Mesenchymal stem cell (in vitro differentiated cells and primary cell): ENCODE measurements around the gene CD47.

ENCODE experiments used
- DNase-seq: peaks from one replicate; pipeline ENCODE4 v3.0.0-alpha.2; 2013
- H2AFZ ChIP-seq: one replicate; pipeline ENCODE4 v1.6.1; 2013; ENCODE audit warnings: low read depth, mild to moderate bottlenecking, control low read depth, inconsistent platforms, low read length, moderate library complexity
- H2AK5ac ChIP-seq: 2 replicates; pipeline ENCODE4 v1.6.1; 2013; ENCODE audit warnings: low read length, moderate library complexity, mild to moderate bottlenecking, inconsistent platforms; ENCODE audit not compliant: severe bottlenecking
- H2BK120ac ChIP-seq: one replicate; pipeline ENCODE4 v1.6.1; 2013; ENCODE audit warnings: low read depth, mild to moderate bottlenecking, inconsistent platforms, low read length, moderate library complexity
- H2BK12ac ChIP-seq, 2 experiments: one replicate each; pipeline ENCODE4 v1.6.1; 2013; ENCODE audit warnings: inconsistent platforms in 2 of 2, low read length in 2 of 2, mild to moderate bottlenecking in 2 of 2, moderate library complexity in 2 of 2, control low read depth in 1 of 2
- H2BK15ac ChIP-seq: one replicate; pipeline ENCODE4 v1.6.1; 2013; ENCODE audit warnings: mild to moderate bottlenecking, low read depth, inconsistent platforms; ENCODE audit not compliant: poor library complexity, severe bottlenecking
- H2BK5ac ChIP-seq: 2 replicates; pipeline ENCODE4 v1.6.1; 2013; ENCODE audit warnings: low read depth, mild to moderate bottlenecking, low read length, control low read depth, inconsistent platforms; ENCODE audit not compliant: poor library complexity, severe bottlenecking
- H3K14ac ChIP-seq, 2 experiments: one replicate each; pipeline ENCODE4 v1.6.1; 2013; ENCODE audit warnings: inconsistent platforms in 2 of 2, low read length in 2 of 2, control low read depth in 1 of 2, mild to moderate bottlenecking in 1 of 2, moderate library complexity in 1 of 2
- H3K18ac ChIP-seq, 2 experiments: one replicate each; pipeline ENCODE4 v1.6.1; 2013; ENCODE audit warnings: inconsistent platforms in 2 of 2, low read length in 2 of 2, control low read depth in 1 of 2, low read depth in 1 of 2, mild to moderate bottlenecking in 1 of 2
- H3K23ac ChIP-seq, 2 experiments: one replicate each; pipeline ENCODE4 v1.6.1; 2013; ENCODE audit warnings: inconsistent platforms in 2 of 2, low read length in 2 of 2, mild to moderate bottlenecking in 2 of 2, moderate library complexity in 2 of 2, control low read depth in 1 of 2
- H3K27ac ChIP-seq: 2 replicates; pipeline ENCODE4 v1.5.1; 2013; ENCODE audit warnings: mild to moderate bottlenecking, moderate library complexity, low read length, control low read depth, inconsistent platforms; ENCODE audit not compliant: poor library complexity, severe bottlenecking
- H3K27me3 ChIP-seq, 2 experiments: 2 replicates each; pipeline versions ENCODE4 v1.6.1 to v1.7.0; 2013; ENCODE audit warnings: low read length in 2 of 2, mild to moderate bottlenecking in 2 of 2, moderate library complexity in 2 of 2, control low read depth in 1 of 2, inconsistent platforms in 1 of 2; ENCODE audit not compliant: control insufficient read depth in 1 of 2, insufficient read depth in 1 of 2
- H3K36me3 ChIP-seq, 2 experiments: 2 replicates each; pipeline versions ENCODE4 v1.6.1 to v1.7.0; 2013; ENCODE audit warnings: low read length in 2 of 2, control low read depth in 1 of 2, inconsistent platforms in 1 of 2, low read depth in 1 of 2, mild to moderate bottlenecking in 1 of 2; ENCODE audit not compliant: insufficient read depth in 2 of 2, control insufficient read depth in 1 of 2
- H3K4ac ChIP-seq, 2 experiments: one replicate each; pipeline ENCODE4 v1.6.1; 2013; ENCODE audit warnings: inconsistent platforms in 2 of 2, low read length in 2 of 2, mild to moderate bottlenecking in 2 of 2, moderate library complexity in 2 of 2, control low read depth in 1 of 2, low read depth in 1 of 2
- H3K4me1 ChIP-seq: 2 replicates; pipeline ENCODE4 v1.6.1; 2013; ENCODE audit warnings: low read depth, low read length, control low read depth; ENCODE audit not compliant: control insufficient read depth, insufficient read depth
- H3K4me2 ChIP-seq: 2 replicates; pipeline ENCODE4 v1.6.1; 2013; ENCODE audit warnings: low read length, mild to moderate bottlenecking, inconsistent platforms; ENCODE audit not compliant: poor library complexity, severe bottlenecking
- H3K4me3 ChIP-seq, 2 experiments: 2 replicates each; pipeline versions ENCODE4 v1.5.1 to v1.7.0; 2013; ENCODE audit warnings: low read length in 2 of 2, mild to moderate bottlenecking in 2 of 2, control low read depth in 1 of 2, low read depth in 1 of 2; ENCODE audit not compliant: insufficient read depth in 1 of 2
- H3K79me1 ChIP-seq: replicated peaks from 2 replicates; pipeline ENCODE4 v1.6.1; 2013; ENCODE audit warnings: mild to moderate bottlenecking, control low read depth, low read length, inconsistent platforms; ENCODE audit not compliant: poor library complexity, severe bottlenecking
- H3K9ac ChIP-seq: 2 replicates; pipeline ENCODE4 v1.7.0; 2013; ENCODE audit warnings: mild to moderate bottlenecking, low read length, moderate library complexity
- H3K9me3 ChIP-seq: 2 replicates; pipeline ENCODE4 v1.7.0; 2013; ENCODE audit warnings: mild to moderate bottlenecking, low read length; ENCODE audit not compliant: control insufficient read depth
- H4K8ac ChIP-seq: one replicate; pipeline ENCODE4 v1.6.1; 2013; ENCODE audit warnings: inconsistent platforms, mild to moderate bottlenecking, low read length, moderate library complexity
- H4K91ac ChIP-seq: one replicate; pipeline ENCODE4 v1.6.1; 2013; ENCODE audit warnings: mild to moderate bottlenecking, low read length, inconsistent platforms
- WGBS: methylation state at CpG from one replicate; pipeline ENCODE4 v1.1.7; 2013; ENCODE audit warnings: mixed read lengths; 5-methylcytosine and 5-hydroxymethylcytosine counted together

Gene CD47

DNA sequence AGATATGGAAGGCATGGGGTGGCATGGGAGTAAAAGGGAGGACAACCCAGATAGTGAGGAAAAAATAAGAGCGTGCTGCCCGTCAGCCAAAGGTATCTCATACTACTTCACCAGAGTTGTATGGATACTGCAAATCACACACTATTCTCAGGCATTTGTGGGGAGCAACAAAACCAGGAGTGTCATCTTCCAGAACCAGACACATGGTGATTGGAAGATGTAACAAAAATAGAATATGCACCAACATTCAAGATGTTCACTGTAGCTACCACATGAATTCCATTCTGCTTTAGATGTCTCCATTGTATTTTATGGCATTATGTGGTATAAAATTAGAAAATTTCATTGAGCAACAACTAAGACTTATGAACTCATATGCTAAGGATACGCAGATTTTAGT is 34.9 kb downstream of the CD47 start:
- DNase-seq = no peak
- H3K9ac ChIP-seq = no peak overlapping the region

DNA sequence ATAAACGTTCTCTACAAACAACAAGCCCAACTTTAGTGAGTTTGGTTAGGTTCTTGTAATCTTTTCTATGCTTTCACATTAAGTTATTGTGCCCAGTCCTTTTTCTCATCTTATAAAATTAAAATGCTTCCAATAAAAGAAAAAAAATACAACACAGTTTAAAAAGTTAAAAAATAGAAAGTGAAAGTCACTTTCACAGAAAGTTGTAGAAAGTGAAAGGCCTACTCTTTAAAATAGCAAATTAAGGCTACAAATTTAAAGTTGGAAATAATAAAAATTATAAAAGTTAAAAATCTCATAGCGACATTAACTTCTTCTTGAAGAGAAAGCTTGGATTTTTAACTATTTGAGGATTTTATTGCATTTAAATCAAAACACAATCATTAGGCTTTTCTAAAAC is 35.9 kb downstream of the CD47 start:
- Histone ChIP-seq H3K27me3 (no peaks in the 10 kb centered on the region), H2AK5ac (no peak overlapping the region), H3K9ac (no peak overlapping the region), H4K91ac (no peak overlapping the region), H2AFZ (no peak overlapping the region), H3K9me3 (no peaks in the 10 kb centered on the region), H3K14ac (no peak overlapping the region), H3K4me1 (no peaks in the 10 kb centered on the region), H3K18ac (no peak overlapping the region), H2BK120ac (no peak overlapping the region), H3K4me3 (no peak overlapping the region), H2BK5ac (no peak overlapping the region), H3K23ac (no peak overlapping the region), H3K36me3 (peaks cover 4 to 97% of the 10 kb centered on the region in 2 experiments), H4K8ac (no peak overlapping the region), H2BK12ac (no peak overlapping the region), H3K4me2 (no peak overlapping the region), H3K4ac (no peak overlapping the region), H2BK15ac (no peak overlapping the region), H3K27ac (no peak overlapping the region), H3K79me1 (peaks cover 3% of the 10 kb centered on the region)
- DNase-seq = no peak
- WGBS = no CpG with 5 or more reads among the region's 2 CpGs

More for the DNA sequence above, 34.9 kb downstream of the CD47 start:
- no peak overlapping the region for H3K4ac ChIP-seq
- H3K4me1 ChIP-seq = no peaks in the 10 kb centered on the region
- no peak overlapping the region for H2AFZ ChIP-seq
- H3K18ac ChIP-seq = no peak overlapping the region
- no peaks in the 10 kb centered on the region for H3K27me3 ChIP-seq
- H3K27ac ChIP-seq = no peak overlapping the region
- H4K91ac ChIP-seq = no peak overlapping the region
- peaks cover 4 to 98% of the 10 kb centered on the region in 2 experiments for H3K36me3 ChIP-seq
- no peak overlapping the region for H2BK12ac ChIP-seq
- H3K4me2 ChIP-seq = no peak overlapping the region
- H3K4me3 ChIP-seq = no peak overlapping the region
- 100% methylated on average over 1 of the region's 3 CpGs for WGBS
- H3K23ac ChIP-seq = no peak overlapping the region
- no peak overlapping the region for H2BK120ac ChIP-seq
- no peak overlapping the region for H4K8ac ChIP-seq
- peaks cover 3% of the 10 kb centered on the region for H3K79me1 ChIP-seq
- H3K14ac ChIP-seq = no peak overlapping the region
- H2BK15ac ChIP-seq = no peak overlapping the region
- H2AK5ac ChIP-seq = no peak overlapping the region
- H3K9me3 ChIP-seq = no peaks in the 10 kb centered on the region
- no peak overlapping the region for H2BK5ac ChIP-seq

DNA sequence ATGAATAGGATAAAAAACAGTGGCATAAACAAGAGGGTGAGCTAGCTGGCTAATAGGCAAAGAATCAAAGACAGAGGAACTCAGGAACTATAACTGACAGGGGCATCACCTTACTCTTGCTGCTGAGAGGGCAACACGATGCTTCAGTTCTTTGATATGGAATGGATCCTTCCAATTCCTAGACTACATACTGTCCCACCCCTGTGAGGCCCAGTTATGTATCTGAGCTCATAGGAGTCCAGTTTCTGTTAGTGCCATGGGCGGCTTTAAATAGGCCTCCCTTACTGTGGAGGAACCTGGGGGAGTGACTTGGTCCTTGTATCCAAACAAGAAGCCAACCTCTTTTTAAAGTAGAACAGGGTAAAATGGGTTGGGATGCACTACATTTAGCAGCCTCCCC is 37.3 kb downstream of the CD47 start:
- Histone ChIP-seq H3K27me3 (no peaks in the 10 kb centered on the region), H3K4me2 (no peak overlapping the region), H2BK120ac (no peak overlapping the region), H4K91ac (no peak overlapping the region), H3K4me3 (no peak overlapping the region), H3K36me3 (peaks cover 4 to 97% of the 10 kb centered on the region in 2 experiments), H3K18ac (peak overlapping the region in 1 of 2 experiments; percentile 21), H3K4ac (no peak overlapping the region), H2BK15ac (no peak overlapping the region), H2AK5ac (no peak overlapping the region), H2BK5ac (no peak overlapping the region), H4K8ac (no peak overlapping the region), H3K9ac (no peak overlapping the region), H3K23ac (no peak overlapping the region), H3K79me1 (peaks cover 3% of the 10 kb centered on the region), H2BK12ac (no peak overlapping the region), H3K27ac (no peak overlapping the region), H3K14ac (no peak overlapping the region), H2AFZ (no peak overlapping the region), H3K4me1 (no peaks in the 10 kb centered on the region), H3K9me3 (no peaks in the 10 kb centered on the region)
- 100% methylated on average over 1 of the region's 2 CpGs for WGBS
- DNase-seq = no peak

DNA sequence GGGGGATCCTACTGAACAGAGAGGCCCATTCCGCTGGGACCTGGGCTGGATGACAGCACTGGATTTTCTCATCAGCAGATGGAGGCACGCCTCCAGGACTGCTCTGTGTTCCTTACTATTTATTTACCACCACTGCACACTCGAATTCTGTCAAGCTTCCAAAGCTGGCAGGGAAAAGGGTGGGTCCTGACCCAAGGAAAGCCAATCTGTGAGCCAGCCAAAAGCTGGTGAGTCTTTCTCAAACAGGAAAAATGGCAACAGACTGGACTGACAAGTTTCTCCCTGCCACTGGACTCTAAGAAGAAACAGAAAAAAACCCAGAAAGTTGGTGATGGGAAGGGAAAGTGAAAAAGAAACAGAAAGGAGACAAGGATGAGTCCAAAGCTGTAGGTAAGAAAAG is 37.8 kb downstream of the CD47 start:
- no peak overlapping the region for H3K4ac ChIP-seq
- no peak overlapping the region for H3K27ac ChIP-seq
- H2BK5ac ChIP-seq = no peak overlapping the region
- no peak overlapping the region for H3K4me2 ChIP-seq
- no peak overlapping the region for H2AFZ ChIP-seq
- H2BK12ac ChIP-seq = no peak overlapping the region
- H3K4me3 ChIP-seq = no peak overlapping the region
- no peaks in the 10 kb centered on the region for H3K27me3 ChIP-seq
- DNase-seq = no peak
- H3K18ac ChIP-seq = no peak overlapping the region
- H2AK5ac ChIP-seq = no peak overlapping the region
- no peaks in the 10 kb centered on the region for H3K4me1 ChIP-seq
- H3K9ac ChIP-seq = no peak overlapping the region
- peaks cover 3% of the 10 kb centered on the region for H3K79me1 ChIP-seq
- no peaks in the 10 kb centered on the region for H3K9me3 ChIP-seq
- H3K14ac ChIP-seq = no peak overlapping the region
- no peak overlapping the region for H3K23ac ChIP-seq
- H4K91ac ChIP-seq = no peak overlapping the region
- no peak overlapping the region for H2BK15ac ChIP-seq
- peaks cover 4 to 93% of the 10 kb centered on the region in 2 experiments for H3K36me3 ChIP-seq
- 87% methylated on average over 3 of the region's 3 CpGs for WGBS
- no peak overlapping the region for H2BK120ac ChIP-seq
- no peak overlapping the region for H4K8ac ChIP-seq
